ENCODE measurements around the gene UQCC3.

GRCh38 chr11:62708793-62709192 lies 37.3 kb downstream of the UQCC3 start:
- no peak for TF ChIP-seq OSR1 (CRISPR knock-in tag; IDR thresholded peaks at IDR 0.05)
- TF ChIP-seq TCF4 (CRISPR knock-in tag; IDR thresholded peaks at IDR 0.05; ENCODE audit: borderline replicate concordance) = no peak
